Measurements from ENCODE around the gene FIG4. TPM values are rescaled to one million over a fixed set of nuclear protein-coding genes. Genes with fewer than 3 reads are reported as not detected.

The FIG4 gene
- total and polyA plus RNA-seq, 2 of the 4 experiments (the other 2 are of a cell fraction): 12.1 to 15.4 TPM

- Histone ChIP-seq H2BK5ac (ENCODE audit: low read depth, low read length, poor library complexity, severe bottlenecking) (no peak overlapping the region), H3K36me3 (ENCODE audit: control insufficient read depth, insufficient read depth, low read length) (peaks cover 3% of the 10 kb centered on the region), H2BK20ac (ENCODE audit: low read depth, low read length) (no peak overlapping the region), H2AFZ (replicated peaks; ENCODE audit: low read length, poor library complexity) (no peak overlapping the region), H3K9me3 (ENCODE audit: control insufficient read depth, insufficient read depth, low read length) (no peaks in the 10 kb centered on the region), H4K91ac (ENCODE audit: insufficient read depth, low read depth, low read length) (no peak overlapping the region), H2BK120ac (ENCODE audit: low read depth, low read length) (no peak overlapping the region), H4K20me1 (ENCODE audit: insufficient read depth, low read length) (no peaks in the 10 kb centered on the region), H3K23ac (ENCODE audit: low read depth, low read length) (no peak overlapping the region), H3K4ac (ENCODE audit: low read depth, low read length) (no peak overlapping the region), H3K79me1 (ENCODE audit: low read depth in 1 of 2, low read length in 2 of 2) (no peaks in the 10 kb centered on the region), H3K4me1 (ENCODE audit: control insufficient read depth, insufficient read depth, low read length) (peaks cover 5% of the 10 kb centered on the region), H3K4me2 (ENCODE audit: low read depth, low read length) (no peak overlapping the region), H3K56ac (ENCODE audit: extremely low read depth, insufficient read depth, low read length) (no peak overlapping the region), H3K27ac (ENCODE audit: insufficient read depth, low read length) (no peak overlapping the region), H4K5ac (ENCODE audit: low read depth, low read length) (no peak overlapping the region), H3K9me1 (ENCODE audit: insufficient read depth, low read length) (peaks cover 4% of the 10 kb centered on the region; the same call in 1 of the 2 replicates), H3K27me3 (ENCODE audit: control insufficient read depth, insufficient read depth, low read length) (no peaks in the 10 kb centered on the region), H3K9ac (ENCODE audit: low read depth, low read length) (no peak overlapping the region), H2AK9ac (replicated peaks; ENCODE audit: low read depth, low read length, poor library complexity) (no peak overlapping the region), H3K18ac (ENCODE audit: low read depth, low read length) (no peak overlapping the region), H3K14ac (replicated peaks; ENCODE audit: low read depth, low read length) (no peak overlapping the region), H3K4me3 (ENCODE audit: insufficient read depth, low read depth, low read length) (no peak overlapping the region), H4K8ac (ENCODE audit: low read depth in 2 of 2, low read length in 2 of 2) (no peak overlapping the region), H2BK15ac (ENCODE audit: low read depth, low read length) (no peak overlapping the region), H2AK5ac (ENCODE audit: low read depth, low read length) (no peak overlapping the region)
- no TSS peak for BruUV-seq (replicated peaks)
- no CpG with 5 or more reads among the region's 2 CpGs for WGBS, 2 experiments (ENCODE audit: extremely low coverage in 2 of 2, insufficient read length in 1 of 2)
- in situ Hi-C loops (cut with MboI; ENCODE audit: low sequenced_read_pairs) (no loop called here), dilution Hi-C loops (cut with HindIII; ENCODE audit: low sequenced_read_pairs, unreplicated experiment) (no loop called here), intact Hi-C loops (cut with micrococcal nuclease) (no loop called here)
- DNase-seq (no peak), ATAC-seq (ENCODE audit: low read depth) (no peak)
- CTCF ChIA-PET: no interaction called here
- TF ChIP-seq NFE2L2 (IDR thresholded peaks at IDR 0.05; ENCODE audit: low read depth, low read length): no peak
- TF ChIP-seq RAD21 (IDR thresholded peaks at IDR 0.05; ENCODE audit: low read length): no peak
- no peak for TF ChIP-seq MAFK (IDR thresholded peaks at IDR 0.05; ENCODE audit: low read depth, low read length)
- POLR2A ChIA-PET (ENCODE audit: unreplicated experiment): no interaction called here
Observed at GRCh38 chr6:109787312-109787711, 96.2 kb downstream of the FIG4 start.
